ENCODE results near the gene PPP1R37. TPM values are rescaled to one million over a fixed set of nuclear protein-coding genes. Genes with fewer than 3 reads are reported as not detected.

The PPP1R37 gene
- total and polyA plus RNA-seq, 2 donors (not counting 3 experiments of a cell fraction or from before 2014, with no cell fraction given): 16.2 to 27.1 TPM

DNA sequence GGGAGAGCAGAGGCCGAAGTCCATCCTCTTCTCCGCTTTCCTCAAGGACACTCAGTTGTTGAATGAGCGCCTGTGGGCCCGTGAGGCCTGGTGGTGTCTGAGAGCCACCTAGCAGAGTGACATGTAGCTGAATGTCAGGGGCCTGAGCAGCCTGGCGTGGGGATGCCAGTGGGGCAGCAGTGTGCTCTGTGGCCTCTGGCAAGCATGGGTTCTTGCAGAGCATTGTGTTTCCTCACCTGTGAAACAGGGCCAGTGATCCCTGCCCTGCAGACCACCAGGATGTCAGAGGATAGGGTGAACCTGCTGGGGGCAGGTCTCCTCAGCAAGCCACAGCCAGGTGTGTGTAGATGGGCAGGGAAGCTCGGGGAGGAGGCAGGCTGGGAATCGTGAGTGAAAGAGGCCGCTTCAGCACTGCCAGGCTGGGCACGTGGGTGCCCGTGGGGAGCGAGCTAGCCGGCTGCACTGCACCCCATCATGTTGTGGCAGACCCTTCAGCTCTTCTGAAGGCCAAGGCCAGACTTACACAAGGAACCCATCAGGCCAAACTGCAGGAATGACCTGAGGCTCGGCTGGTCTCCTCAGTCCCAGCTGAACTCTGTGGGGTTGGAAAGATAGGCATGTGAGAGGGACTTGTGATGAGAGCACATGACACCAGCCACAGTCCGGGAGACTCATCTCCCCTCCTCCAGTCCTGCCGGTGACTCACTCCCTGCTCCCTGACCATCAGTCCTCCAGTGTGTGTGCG is 5.0 kb downstream of the PPP1R37 start:
- no peak overlapping the region for H3K4me3 ChIP-seq (replicated peaks in 1 of 3; ENCODE audit: insufficient read depth in 1 of 3, low read depth in 1 of 3, low read length in 3 of 3)
- H3K36me3 ChIP-seq (ENCODE audit: control insufficient read depth in 2 of 2, extremely low read depth in 1 of 2, insufficient read depth in 2 of 2, low read length in 2 of 2): no peaks in the 10 kb centered on the region
- no peak overlapping the region for H3K4me2 ChIP-seq (ENCODE audit: insufficient read depth, low read length)
- no peaks in the 10 kb centered on the region for H3K27me3 ChIP-seq (ENCODE audit: control insufficient read depth in 2 of 2, insufficient read depth in 2 of 2, low read length in 2 of 2)
- intact Hi-C loops (cut with micrococcal nuclease): no loop called here
- no peak overlapping the region for H2AFZ ChIP-seq (ENCODE audit: low read depth, low read length)
- BruUV-seq (replicated peaks): no TSS peak
- dilution Hi-C loops (cut with MboI; ENCODE audit: extremely low pct_ligation_motif_present, low sequenced_read_pairs): no loop called here
- H3K4me1 ChIP-seq (ENCODE audit: control insufficient read depth, extremely low read depth, insufficient read depth, low read length): peaks cover 21% of the 10 kb centered on the region
- no peak overlapping the region for H3K27ac ChIP-seq (ENCODE audit: insufficient read depth, low read depth, low read length)
- H3K79me2 ChIP-seq (ENCODE audit: control insufficient read depth, insufficient read depth, low read length): peaks cover 97% of the 10 kb centered on the region
- no peaks in the 10 kb centered on the region for H3K9me1 ChIP-seq (replicated peaks; ENCODE audit: control insufficient read depth, extremely low read depth, insufficient read depth, low read length)
- no peak for TF ChIP-seq EZH2 (IDR thresholded peaks at IDR 0.05; ENCODE audit: borderline replicate concordance, low read depth, low read length, severe bottlenecking)
- TF ChIP-seq POLR2AphosphoS5 (IDR thresholded peaks at IDR 0.05; ENCODE audit: insufficient read depth, low read depth, low read length): no peak
- TF ChIP-seq FOS (IDR thresholded peaks at IDR 0.05; ENCODE audit: borderline replicate concordance, insufficient read depth, low read length): peak; percentile 75
- peak; percentile 32 for TF ChIP-seq MYC (IDR thresholded peaks at IDR 0.05; ENCODE audit: low read depth, low read length)
- peak; percentile 65 for TF ChIP-seq JUN (IDR thresholded peaks at IDR 0.05; ENCODE audit: borderline replicate concordance, insufficient read depth, insufficient read length, low read depth)
- FAIRE-seq (peak; percentile 73), DNase-seq (ENCODE audit: low read depth, low spot score) (peak; percentile 73)
- POLR2A ChIA-PET: no interaction called here
- H3K9me3 ChIP-seq (replicated peaks; ENCODE audit: control insufficient read depth, insufficient read depth, low read length): no peaks in the 10 kb centered on the region
- no peaks in the 10 kb centered on the region for H4K20me1 ChIP-seq (replicated peaks; ENCODE audit: control insufficient read depth, extremely low read depth, insufficient read depth, low read length)
- CTCF ChIA-PET: interaction anchor here (1.0 to 2.0 kb wide), 4 partner anchors 16 to 80 kb away, joined by 4 to 12 read pairs (median 6); partner anchors contain the start of genes BLOC1S3 and TRAPPC6A
- H3K9ac ChIP-seq (replicated peaks; ENCODE audit: extremely low read depth, insufficient read depth, low read length): no peak overlapping the region

Measured in endothelial cell of umbilical vein (primary cell).